Smooth muscle cell (in vitro differentiated cells): Measurements from ENCODE around the gene ROPN1B. TPM values are rescaled to one million over a fixed set of nuclear protein-coding genes. Genes with fewer than 3 reads are reported as not detected.

Source experiments
- DNase-seq: peaks from one replicate; lab custom pipeline; 2025; ENCODE audit not compliant: unreplicated experiment; lab: John Stamatoyannopoulos, UW
- H2AFZ ChIP-seq: fragments of 200-600 bp; sonication (generic); 2 replicates; pipeline ENCODE4 v1.6.0; 2016; ENCODE audit warnings: antibody characterized with exemption, low read depth, mild to moderate bottlenecking
- H3F3A ChIP-seq: fragments of 200-600 bp; sonication (generic); 2 replicates; pipeline ENCODE4 v1.6.0; 2017; ENCODE audit warnings: antibody characterized with exemption, low read depth
- H3K27ac ChIP-seq: fragments of 200-600 bp; sonication (generic); 2 replicates; pipeline ENCODE4 v1.5.1; 2016; ENCODE audit warnings: low read depth, mild to moderate bottlenecking
- H3K27me3 ChIP-seq: fragments of 200-600 bp; sonication (generic); 2 replicates; pipeline ENCODE4 v1.6.1; 2016; ENCODE audit warnings: low read depth, mild to moderate bottlenecking
- H3K36me3 ChIP-seq: fragments of 200-600 bp; sonication (generic); 2 replicates; pipeline ENCODE4 v1.5.1; 2016; ENCODE audit warnings: low read depth
- H3K4me1 ChIP-seq: fragments of 200-600 bp; sonication (generic); 2 replicates; pipeline ENCODE4 v1.5.1; 2016; ENCODE audit warnings: low read depth
- H3K4me2 ChIP-seq: fragments of 200-600 bp; sonication (generic); 2 replicates; pipeline ENCODE4 v1.6.0; 2016; ENCODE audit warnings: mild to moderate bottlenecking
- H3K4me3 ChIP-seq: fragments of 200-600 bp; sonication (generic); 2 replicates; pipeline ENCODE4 v1.5.1; 2016; ENCODE audit warnings: mild to moderate bottlenecking
- H3K79me2 ChIP-seq: fragments of 200-600 bp; sonication (generic); 2 replicates; pipeline ENCODE4 v1.6.0; 2016; ENCODE audit warnings: low read depth, mild to moderate bottlenecking
- H3K9ac ChIP-seq: fragments of 200-600 bp; sonication (generic); 2 replicates; pipeline ENCODE4 v1.6.0; 2016; ENCODE audit warnings: low read depth
- H3K9me3 ChIP-seq: fragments of 200-600 bp; sonication (generic); replicated peaks from 2 replicates; pipeline ENCODE4 v1.5.1; 2016; ENCODE audit warnings: low read depth
- H4K20me1 ChIP-seq: fragments of 200-600 bp; sonication (generic); 2 replicates; pipeline ENCODE4 v1.6.0; 2016; ENCODE audit warnings: low read depth
- WGBS: methylation state at CpG from one replicate; pipeline ENCODE4 v1.1.7; 2016; ENCODE audit warnings: low lambda C conversion rate; 5-methylcytosine and 5-hydroxymethylcytosine counted together
- polyA plus RNA-seq: library from polyadenylated mRNA; unstranded; fragments of >200 nt; fragmentation: Nextera tagmentation; extraction: Ambion mirVana; gene quantifications from 2 replicates; pipeline ENCODE4 v1.2.1, GENCODE V29; 2016
- total RNA-seq: library from RNA; depleted of rRNA; stranded (reverse); fragments of >200 nt; gene quantifications from 2 replicates; pipeline ENCODE4 v1.2.3, GENCODE V29; 2014
- TF ChIP-seq, protein P1 (sequence below): fragments of 200-600 bp; sonication (generic); IDR thresholded peaks from 2 replicates; pipeline ENCODE4 v1.5.1; 2017; ENCODE audit warnings: borderline replicate concordance, mild to moderate bottlenecking, antibody characterized with exemption; ENCODE audit not compliant: insufficient read depth, poor library complexity, severe bottlenecking

ROPN1B gene
- total and polyA plus RNA-seq, 2 experiments from 2014 or later: not detected

DNA sequence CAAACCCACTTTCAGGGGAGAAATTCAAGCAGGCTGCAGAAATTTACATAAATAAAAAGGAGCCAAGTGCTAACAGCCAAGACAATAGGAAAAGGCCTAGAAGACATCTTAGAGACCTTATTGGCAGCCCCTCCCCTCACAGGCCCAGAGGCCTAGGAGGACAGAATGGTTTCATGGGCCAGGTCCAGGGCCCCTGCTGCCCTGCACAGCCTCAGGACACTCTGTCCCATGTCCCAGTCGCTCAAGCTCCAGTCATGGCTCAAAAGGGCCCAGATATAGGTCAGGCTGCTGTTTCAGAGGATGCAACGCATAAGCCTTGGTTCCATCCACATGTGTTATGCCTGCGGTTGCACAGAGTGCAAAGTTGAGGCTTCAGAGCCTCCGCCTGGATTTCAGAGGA, 59.1 kb downstream of the ROPN1B start:
- DNase-seq: no peak
- H3K27ac ChIP-seq: no peak overlapping the region
- no peaks in the 10 kb centered on the region for H3F3A ChIP-seq
- no peaks in the 10 kb centered on the region for H3K27me3 ChIP-seq
- H3K4me1 ChIP-seq: no peaks in the 10 kb centered on the region
- no peaks in the 10 kb centered on the region for H3K79me2 ChIP-seq
- peaks cover 6% of the 10 kb centered on the region for H3K9me3 ChIP-seq
- 94% methylated on average over 4 of the region's 4 CpGs for WGBS
- H3K9ac ChIP-seq: no peak overlapping the region
- H2AFZ ChIP-seq: no peak overlapping the region
- TF ChIP-seq, protein P1, sequence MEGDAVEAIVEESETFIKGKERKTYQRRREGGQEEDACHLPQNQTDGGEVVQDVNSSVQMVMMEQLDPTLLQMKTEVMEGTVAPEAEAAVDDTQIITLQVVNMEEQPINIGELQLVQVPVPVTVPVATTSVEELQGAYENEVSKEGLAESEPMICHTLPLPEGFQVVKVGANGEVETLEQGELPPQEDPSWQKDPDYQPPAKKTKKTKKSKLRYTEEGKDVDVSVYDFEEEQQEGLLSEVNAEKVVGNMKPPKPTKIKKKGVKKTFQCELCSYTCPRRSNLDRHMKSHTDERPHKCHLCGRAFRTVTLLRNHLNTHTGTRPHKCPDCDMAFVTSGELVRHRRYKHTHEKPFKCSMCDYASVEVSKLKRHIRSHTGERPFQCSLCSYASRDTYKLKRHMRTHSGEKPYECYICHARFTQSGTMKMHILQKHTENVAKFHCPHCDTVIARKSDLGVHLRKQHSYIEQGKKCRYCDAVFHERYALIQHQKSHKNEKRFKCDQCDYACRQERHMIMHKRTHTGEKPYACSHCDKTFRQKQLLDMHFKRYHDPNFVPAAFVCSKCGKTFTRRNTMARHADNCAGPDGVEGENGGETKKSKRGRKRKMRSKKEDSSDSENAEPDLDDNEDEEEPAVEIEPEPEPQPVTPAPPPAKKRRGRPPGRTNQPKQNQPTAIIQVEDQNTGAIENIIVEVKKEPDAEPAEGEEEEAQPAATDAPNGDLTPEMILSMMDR: no peak
- H3K4me3 ChIP-seq: no peak overlapping the region
- no peak overlapping the region for H3K4me2 ChIP-seq
- H3K36me3 ChIP-seq: no peaks in the 10 kb centered on the region
- H4K20me1 ChIP-seq: no peaks in the 10 kb centered on the region

- no peak overlapping the region for H3K27ac ChIP-seq
- H3K9me3 ChIP-seq: peaks cover 6% of the 10 kb centered on the region
- H2AFZ ChIP-seq: no peak overlapping the region
- TF ChIP-seq, protein P1: no peak
- no peaks in the 10 kb centered on the region for H3K27me3 ChIP-seq
- no peaks in the 10 kb centered on the region for H3K4me1 ChIP-seq
- no peaks in the 10 kb centered on the region for H3K79me2 ChIP-seq
- no peak for DNase-seq
- no peaks in the 10 kb centered on the region for H3K36me3 ChIP-seq
- H3F3A ChIP-seq: no peaks in the 10 kb centered on the region
- no peak overlapping the region for H3K9ac ChIP-seq
- H3K4me3 ChIP-seq: no peak overlapping the region
- no peak overlapping the region for H3K4me2 ChIP-seq
- no peaks in the 10 kb centered on the region for H4K20me1 ChIP-seq
Observed at GRCh38 chr3:126029241-126029640, 60.3 kb downstream of the ROPN1B start.

DNA sequence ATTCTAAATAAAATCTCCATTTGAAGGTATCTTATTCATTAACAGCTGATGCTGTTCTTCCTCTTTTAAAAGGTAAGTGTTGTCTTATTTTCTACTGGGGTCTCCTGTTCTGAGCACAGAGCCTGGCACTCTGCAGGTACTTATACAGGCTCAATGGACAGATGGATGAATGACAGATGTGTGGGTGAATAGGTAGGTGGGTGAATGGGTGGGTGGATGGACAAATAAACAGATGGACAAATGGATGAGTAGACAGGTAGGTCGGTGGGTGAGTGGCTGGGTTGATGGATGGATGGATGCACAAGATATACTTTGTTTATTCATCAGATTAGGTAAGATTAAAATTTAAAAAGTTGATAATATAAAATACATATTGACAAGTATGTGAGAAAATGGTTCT, 61.5 kb downstream of the ROPN1B start:
- 93% methylated on average over 1 of the region's 1 CpG for WGBS
- H2AFZ ChIP-seq: no peak overlapping the region
- DNase-seq: no peak
- H3K27me3 ChIP-seq: no peaks in the 10 kb centered on the region
- no peak overlapping the region for H3K4me2 ChIP-seq
- peaks cover 6% of the 10 kb centered on the region for H3K9me3 ChIP-seq
- no peak overlapping the region for H3K27ac ChIP-seq
- no peaks in the 10 kb centered on the region for H3K79me2 ChIP-seq
- no peaks in the 10 kb centered on the region for H3K4me1 ChIP-seq
- H3K36me3 ChIP-seq: no peaks in the 10 kb centered on the region
- H3F3A ChIP-seq: no peaks in the 10 kb centered on the region
- no peak overlapping the region for H3K4me3 ChIP-seq
- no peaks in the 10 kb centered on the region for H4K20me1 ChIP-seq
- no peak overlapping the region for H3K9ac ChIP-seq
- TF ChIP-seq, protein P1: no peak

GRCh38 chr3:126031981-126032471, 63.0 kb downstream of the ROPN1B start:
- Histone ChIP-seq H3K4me2 (no peak overlapping the region), H4K20me1 (no peaks in the 10 kb centered on the region), H3K9ac (no peak overlapping the region), H3F3A (no peaks in the 10 kb centered on the region), H3K36me3 (no peaks in the 10 kb centered on the region), H3K27me3 (no peaks in the 10 kb centered on the region), H3K9me3 (peaks cover 6% of the 10 kb centered on the region), H3K4me1 (no peaks in the 10 kb centered on the region), H3K4me3 (no peak overlapping the region), H3K27ac (no peak overlapping the region), H2AFZ (no peak overlapping the region), H3K79me2 (no peaks in the 10 kb centered on the region)
- no peak for DNase-seq
- 80% methylated on average over 9 of the region's 9 CpGs for WGBS
- TF ChIP-seq, protein P1: no peak
